ENCODE data around the gene FAM13C. TPM values are rescaled to one million over a fixed set of nuclear protein-coding genes. Genes with fewer than 3 reads are reported as not detected.

FAM13C gene
- total and polyA plus RNA-seq, 12 donors = 8.9 to 92.8 (median 34.1) TPM

- H3K4me1 ChIP-seq (replicated peaks in 1 of 2) = peaks cover 13 to 31% of the 10 kb centered on the region in 2 donors
- intact Hi-C loops (cut with DNase I) = no loop called here
- H3K27me3 ChIP-seq = no peaks in the 10 kb centered on the region
- no peak overlapping the region for H3K27ac ChIP-seq
- no peaks in the 10 kb centered on the region for H3K9me3 ChIP-seq (replicated peaks in 1 of 3)
- no peak for DNase-seq
- no peak overlapping the region for H3K4me3 ChIP-seq
- H3K36me3 ChIP-seq (replicated peaks in 1 of 2) = no peaks in the 10 kb centered on the region
- TF ChIP-seq CTCF (IDR thresholded peaks at IDR 0.05) = no peak
- TF ChIP-seq POLR2A (IDR thresholded peaks at IDR 0.05) = no peak
- 88 to 94% (median 92%) methylated on average over 1 of the region's 1 CpG for WGBS, 4 donors
Observed at GRCh38 chr10:59339351-59339750, 23.0 kb downstream of the FAM13C start.

- peak; percentile 52 to 86 (median 70) for DNase-seq
- peaks cover 13 to 40% of the 10 kb centered on the region in 2 donors for H3K4me1 ChIP-seq (replicated peaks in 1 of 2)
- peak overlapping the region in 4 of 5 donors; percentile 51 to 76 (median 72) for H3K27ac ChIP-seq
- intact Hi-C loops (cut with DNase I) = no loop called here
- TF ChIP-seq CTCF (IDR thresholded peaks at IDR 0.05) = no peak
- no peak for TF ChIP-seq POLR2A (IDR thresholded peaks at IDR 0.05)
- no peaks in the 10 kb centered on the region for H3K36me3 ChIP-seq (replicated peaks in 1 of 2)
- no peak overlapping the region for H3K4me3 ChIP-seq
- no peaks in the 10 kb centered on the region for H3K9me3 ChIP-seq (replicated peaks in 1 of 3)
- no peaks in the 10 kb centered on the region for H3K27me3 ChIP-seq
Observed at GRCh38 chr10:59337201-59337652, 25.1 kb downstream of the FAM13C start.

- TF ChIP-seq CTCF (IDR thresholded peaks at IDR 0.05) = no peak
- TF ChIP-seq POLR2A (IDR thresholded peaks at IDR 0.05) = no peak
- 12 to 24% (median 19%) methylated on average over 2 of the region's 2 CpGs for WGBS, 4 donors
- H3K4me3 ChIP-seq = no peak overlapping the region
- no peaks in the 10 kb centered on the region for H3K9me3 ChIP-seq (replicated peaks in 1 of 3)
- DNase-seq = no peak
- peak overlapping the region in 4 of 5 donors; percentile 51 to 76 (median 72) for H3K27ac ChIP-seq
- H3K36me3 ChIP-seq (replicated peaks in 1 of 2) = no peaks in the 10 kb centered on the region
- H3K4me1 ChIP-seq (replicated peaks in 1 of 2) = peaks cover 13 to 37% of the 10 kb centered on the region in 2 donors
- H3K27me3 ChIP-seq = no peaks in the 10 kb centered on the region
- intact Hi-C loops (cut with DNase I) = no loop called here
Observed at GRCh38 chr10:59336632-59337031, 25.7 kb downstream of the FAM13C start.

- Histone ChIP-seq H3K9me3 (replicated peaks in 1 of 3) (no peaks in the 10 kb centered on the region), H3K27me3 (no peaks in the 10 kb centered on the region), H3K4me1 (replicated peaks in 1 of 2) (peaks cover 13 to 33% of the 10 kb centered on the region in 2 donors), H3K27ac (peak overlapping the region in 1 of 5 donors; percentile 5), H3K4me3 (no peak overlapping the region), H3K36me3 (replicated peaks in 1 of 2) (no peaks in the 10 kb centered on the region)
- intact Hi-C loops (cut with DNase I) = no loop called here
- DNase-seq = no peak
- 83 to 97% (median 85%) methylated on average over 2 of the region's 2 CpGs for WGBS, 4 donors
- TF ChIP-seq CTCF (IDR thresholded peaks at IDR 0.05) (no peak), POLR2A (IDR thresholded peaks at IDR 0.05) (no peak)
Observed at GRCh38 chr10:59335497-59335896, 26.9 kb downstream of the FAM13C start.
